HG03520 (cell line): ENCODE results near the gene FUT8.

ENCODE experiments used
- ATAC-seq: cut with Tn5 transposase; IDR thresholded peaks from one replicate; pipeline ENCODE4 v1.9.1; 2021; ENCODE audit warnings: mild to moderate bottlenecking, moderate library complexity; ENCODE audit not compliant: unreplicated experiment

The FUT8 gene

DNA sequence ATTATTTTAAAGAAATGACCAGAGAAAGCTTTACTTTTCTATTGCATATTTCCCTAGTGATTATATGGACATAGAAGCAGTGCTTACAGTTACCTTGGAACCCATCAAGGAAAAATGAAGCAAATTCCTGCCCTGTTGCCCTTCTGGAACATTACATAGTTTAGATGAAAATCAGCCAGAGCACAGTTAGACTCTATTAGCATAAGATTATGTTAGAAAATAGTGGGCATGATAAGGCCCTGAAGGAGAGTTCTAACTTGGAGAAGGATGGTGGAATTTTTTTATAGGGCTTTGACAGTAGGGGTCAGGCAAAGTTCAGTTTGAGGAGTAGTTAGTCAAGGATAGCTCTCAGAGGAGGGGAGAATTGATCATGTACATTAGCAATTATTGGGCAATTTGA, 74.3 kb downstream of the FUT8 start:
- no peak for ATAC-seq

DNA sequence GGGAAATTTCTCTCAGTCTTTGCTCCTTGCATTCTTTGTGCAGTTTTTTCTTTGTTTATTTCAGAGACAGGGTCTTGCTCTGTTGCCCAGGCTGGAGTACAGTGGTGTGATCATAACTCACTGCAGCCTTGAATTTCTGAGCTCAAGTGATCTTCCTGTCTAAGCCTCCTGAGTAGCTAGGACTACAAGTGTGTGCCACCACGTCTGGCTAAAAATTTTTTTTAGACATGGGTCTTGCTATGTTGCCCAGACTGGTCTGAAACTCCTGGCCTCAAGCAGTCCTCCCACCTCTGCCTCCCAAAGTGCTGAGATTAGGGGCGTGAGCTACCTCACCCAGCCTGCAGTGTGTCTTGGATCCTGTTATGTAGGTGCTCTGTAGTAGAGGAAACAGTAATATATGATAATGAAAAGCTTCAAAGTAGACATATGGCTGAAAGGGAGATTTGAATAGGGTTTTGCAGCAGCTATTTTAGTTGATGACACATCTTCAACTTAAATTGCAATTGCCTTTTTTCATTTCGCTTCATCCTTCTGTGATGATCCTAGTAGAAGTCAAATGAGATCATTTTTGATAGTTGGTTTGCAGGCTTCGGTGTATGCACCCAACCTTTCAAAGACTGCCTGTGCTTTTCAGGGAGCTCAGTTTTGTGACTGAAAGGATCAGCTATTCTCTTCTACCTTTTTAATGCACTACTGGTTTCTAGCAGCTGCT, 75.4 kb downstream of the FUT8 start:
- no peak for ATAC-seq

DNA sequence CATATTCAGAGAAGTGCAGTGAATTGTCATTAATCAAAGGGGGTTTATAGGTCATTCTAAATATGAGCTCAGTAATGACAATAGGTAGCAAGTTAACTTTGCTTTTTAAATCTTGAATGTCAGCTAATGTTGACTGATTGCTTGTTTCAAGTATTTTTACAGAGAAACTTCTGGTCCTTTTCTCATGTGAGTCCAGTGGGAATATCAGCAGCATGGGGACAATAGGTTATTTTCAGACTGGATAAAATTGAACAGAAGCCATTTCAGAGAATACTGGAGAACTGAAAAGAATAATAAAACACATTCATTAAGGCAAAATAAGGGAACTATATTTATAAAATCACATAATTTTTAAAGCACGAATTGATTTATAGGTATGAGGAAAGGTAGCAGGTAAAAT, 78.7 kb downstream of the FUT8 start:
- ATAC-seq, result no peak

DNA sequence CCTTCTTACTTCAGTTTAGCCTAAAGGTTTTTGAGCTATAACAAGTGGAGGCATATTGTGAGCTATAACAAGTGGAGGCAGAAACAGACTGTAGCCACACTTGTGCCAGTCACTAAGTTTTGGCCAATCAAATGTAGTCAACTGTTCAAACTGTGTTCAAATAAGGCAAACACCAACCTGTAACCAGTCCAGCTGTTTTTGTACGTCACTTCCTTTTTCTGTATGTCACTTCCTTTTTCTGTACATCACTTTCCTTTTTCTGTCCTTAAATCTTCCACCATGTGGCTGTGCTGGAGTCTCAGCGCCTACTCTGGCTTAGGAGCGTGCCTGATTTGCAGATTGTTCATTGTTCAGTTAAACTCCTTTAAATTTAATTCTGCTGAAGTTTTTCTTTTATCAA, 79.7 kb downstream of the FUT8 start:
- no peak for ATAC-seq

DNA sequence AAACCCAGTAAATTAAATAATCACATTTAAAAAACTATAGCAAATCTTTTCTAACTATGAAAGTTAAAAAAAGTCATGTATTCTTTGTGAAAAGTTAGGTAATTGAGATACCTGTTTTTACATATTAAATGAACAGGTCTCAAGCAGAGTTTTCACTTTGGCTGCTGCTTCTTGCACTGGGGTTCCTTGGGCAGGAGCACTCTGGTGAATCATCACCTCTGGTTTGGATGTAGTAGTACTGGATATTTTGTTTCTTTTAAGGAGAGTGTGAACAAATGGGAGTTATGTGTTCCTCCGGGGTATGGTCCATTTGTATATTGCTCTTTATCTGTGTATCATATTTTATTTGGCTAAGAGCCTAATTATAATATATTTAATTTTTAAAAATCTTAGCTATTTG, 82.7 kb downstream of the FUT8 start:
- no peak for ATAC-seq

DNA sequence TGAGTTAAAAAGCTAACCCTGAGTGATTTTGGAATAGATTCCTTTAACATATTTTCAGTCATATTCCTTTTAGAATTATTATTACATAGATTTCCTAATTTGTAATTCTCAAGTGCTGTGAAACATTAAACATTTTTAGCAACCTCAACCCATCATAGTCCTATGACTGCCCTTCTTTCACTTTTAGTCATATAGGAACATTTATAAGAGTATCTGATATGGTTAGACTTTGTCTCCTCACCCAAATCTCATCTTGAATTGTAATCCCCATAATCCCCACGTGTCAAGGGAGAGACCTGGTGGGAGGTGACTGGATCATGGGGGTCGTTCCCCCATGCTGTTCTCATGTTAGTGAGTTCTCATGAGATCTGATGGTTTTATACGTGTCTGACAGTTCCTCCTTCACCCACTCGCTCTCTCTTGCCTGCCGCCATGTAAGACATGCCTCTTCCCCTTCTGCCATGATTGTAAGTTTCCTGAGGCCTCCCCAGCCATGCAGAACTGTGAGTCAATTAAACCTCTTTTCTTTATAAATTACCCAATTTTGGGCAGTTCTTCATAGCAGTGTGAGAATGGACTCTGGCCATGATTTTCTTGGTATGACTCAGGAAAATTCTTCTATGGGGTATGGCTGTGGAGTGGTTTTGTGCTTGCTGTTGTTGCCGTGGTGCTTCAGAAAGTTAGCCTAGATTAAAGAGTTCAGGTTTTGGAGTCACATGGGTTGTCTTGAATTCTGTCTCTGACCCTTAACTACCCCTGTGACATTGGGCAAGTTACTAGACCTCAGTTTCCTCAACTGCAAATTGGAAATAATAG, 83.9 kb downstream of the FUT8 start:
- ATAC-seq, result no peak

DNA sequence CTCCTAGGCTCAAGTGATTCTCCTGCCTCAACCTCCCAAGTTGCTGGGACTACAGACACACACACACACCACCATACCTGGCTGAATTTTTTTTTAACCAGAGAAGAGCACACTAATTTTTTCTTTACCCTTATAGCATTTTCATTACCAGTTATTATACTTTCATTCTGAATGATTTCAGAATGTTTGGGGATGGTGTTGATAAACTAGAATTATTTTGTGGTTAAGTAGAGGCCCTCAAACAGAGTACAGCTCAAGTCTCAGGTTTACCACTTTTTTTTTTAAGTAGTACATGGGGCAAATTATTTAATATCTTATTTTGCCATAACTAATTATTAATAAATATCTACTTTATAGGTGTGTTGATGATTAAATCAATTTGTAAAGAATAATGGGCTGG, 86.6 kb downstream of the FUT8 start:
- ATAC-seq, result no peak

DNA sequence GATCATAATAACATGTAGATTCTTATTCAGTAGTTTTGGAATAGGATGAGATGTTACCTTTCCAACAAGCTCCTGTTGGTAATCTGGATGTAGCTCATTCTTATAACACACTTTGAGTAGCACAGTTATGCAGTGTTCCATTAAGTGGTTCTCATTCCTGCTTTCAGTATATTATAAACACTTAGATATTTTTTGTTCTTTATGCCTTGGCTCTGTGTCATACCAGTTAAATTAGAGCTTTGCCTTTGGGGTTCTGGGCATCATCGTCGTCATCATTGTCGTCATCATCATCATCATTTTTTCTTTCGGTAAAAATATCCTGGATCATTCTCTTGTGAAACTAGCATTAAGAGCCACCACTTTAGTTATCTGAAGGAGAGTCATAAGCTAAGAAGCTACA, 87.5 kb downstream of the FUT8 start:
- ATAC-seq, result no peak

DNA sequence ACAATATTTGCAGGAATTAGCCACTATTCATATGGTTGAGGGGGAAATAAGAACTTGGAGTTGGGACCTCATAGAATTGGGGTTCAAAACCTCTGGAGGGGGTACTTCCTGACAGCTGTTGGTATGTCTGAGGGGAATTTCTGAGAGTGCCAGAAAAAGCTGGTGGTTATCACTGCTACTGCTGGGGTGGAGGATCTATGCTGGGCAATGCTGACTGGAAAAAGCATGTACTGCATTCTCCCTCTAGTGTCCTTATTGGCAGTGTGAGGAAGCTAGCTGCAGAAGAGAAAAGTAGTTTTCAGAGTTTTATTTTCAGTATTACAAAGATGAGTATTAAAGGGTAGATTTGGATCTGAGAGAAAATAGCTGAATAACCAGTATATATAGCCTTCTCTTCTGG, 88.8 kb downstream of the FUT8 start:
- no peak for ATAC-seq

DNA sequence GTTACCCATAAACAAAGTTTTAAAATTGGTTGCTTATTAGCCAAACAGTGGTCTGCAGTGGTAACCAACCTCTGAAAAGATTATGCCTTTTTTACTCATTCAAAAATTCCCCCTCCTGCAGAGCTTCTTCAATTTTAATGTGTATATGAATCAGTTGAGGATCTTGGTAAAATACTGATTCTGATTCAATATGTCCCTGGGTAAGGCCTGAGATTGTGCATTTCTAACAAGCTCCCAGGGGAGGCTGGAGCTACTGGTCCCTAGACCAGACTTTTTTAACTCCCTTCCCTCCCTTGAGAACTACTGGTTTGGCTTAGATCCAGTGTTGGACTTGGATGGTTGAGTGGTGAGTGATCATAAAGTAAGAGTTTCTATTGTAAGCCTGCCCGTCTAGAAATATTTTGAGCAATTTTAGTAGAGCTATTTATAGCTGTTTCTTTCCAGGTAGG, 90.2 kb downstream of the FUT8 start:
- ATAC-seq, result no peak

DNA sequence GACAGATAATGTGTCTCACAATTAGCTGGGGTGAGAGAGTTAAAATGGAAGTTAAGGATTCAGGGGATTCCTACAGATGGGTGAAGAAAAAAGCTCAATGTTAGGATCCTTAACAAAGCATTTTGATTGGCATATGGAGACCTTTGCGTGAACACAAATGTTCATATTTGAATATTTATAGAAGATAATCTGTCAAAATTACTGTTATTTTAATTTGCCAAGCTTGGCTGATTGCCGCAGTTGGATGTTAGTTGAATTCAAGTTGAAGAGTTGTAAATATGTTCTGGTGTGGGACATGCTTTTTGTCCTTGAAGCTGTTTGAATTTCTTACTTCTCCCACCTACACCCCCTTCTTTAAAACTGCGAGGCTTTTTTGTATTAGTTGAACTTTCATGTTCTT, 91.2 kb downstream of the FUT8 start:
- no peak for ATAC-seq

DNA sequence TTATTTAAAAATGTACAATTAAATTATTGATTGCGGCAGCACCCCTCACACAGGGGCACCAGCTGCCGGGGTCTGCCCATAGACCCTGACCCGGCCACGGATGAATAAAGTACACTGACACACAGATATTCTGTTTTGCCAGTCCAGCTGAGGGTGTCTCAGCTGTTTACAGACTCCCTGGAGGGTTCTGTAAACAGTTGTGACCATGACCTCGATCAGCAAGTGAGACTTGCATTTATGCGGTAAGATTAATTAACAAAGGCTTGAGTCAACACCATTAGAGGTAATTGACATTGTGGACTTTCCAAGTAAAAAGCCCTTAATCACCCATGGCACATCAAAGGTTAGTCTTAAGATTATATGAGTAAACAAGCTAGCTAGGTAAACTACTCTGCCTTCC, 94.3 kb downstream of the FUT8 start:
- ATAC-seq, result no peak

DNA sequence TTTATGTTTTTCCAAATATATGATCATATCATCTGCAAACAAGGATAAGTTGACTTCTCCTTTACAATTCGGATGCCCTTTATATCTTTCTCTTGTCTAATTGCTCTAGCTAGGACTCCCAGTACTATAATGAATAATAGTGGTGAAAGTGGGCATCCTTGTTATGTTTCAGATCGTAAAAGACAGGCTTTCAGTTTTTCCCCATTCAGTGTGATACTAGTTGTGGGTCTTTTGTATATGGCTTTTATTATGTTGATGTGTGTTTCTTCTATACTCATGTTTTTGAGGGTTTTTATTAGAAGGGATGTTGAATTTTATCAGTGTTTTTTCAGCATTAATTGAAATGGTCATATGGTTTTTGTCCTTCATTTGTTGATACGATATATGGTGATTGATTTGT, 97.3 kb downstream of the FUT8 start:
- no peak for ATAC-seq

DNA sequence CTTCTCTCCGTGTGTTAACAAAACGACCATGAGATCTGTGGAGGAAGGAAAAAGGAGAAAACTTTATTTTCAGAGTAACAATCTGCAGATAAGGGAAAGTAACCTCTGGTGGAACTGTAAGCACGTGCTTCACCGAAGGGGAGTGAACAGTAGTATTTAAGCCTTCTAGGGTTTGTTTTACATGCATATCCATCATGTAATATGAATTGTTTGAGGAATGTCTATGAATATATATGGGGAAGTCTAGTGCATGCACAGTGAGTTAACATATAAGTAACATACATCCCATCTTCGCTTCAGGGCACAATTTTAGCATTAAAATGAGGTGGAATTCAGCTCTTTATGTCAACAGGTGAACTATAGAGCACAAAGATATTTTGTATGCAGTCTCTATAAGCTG, 101.1 kb downstream of the FUT8 start:
- ATAC-seq, result no peak

DNA sequence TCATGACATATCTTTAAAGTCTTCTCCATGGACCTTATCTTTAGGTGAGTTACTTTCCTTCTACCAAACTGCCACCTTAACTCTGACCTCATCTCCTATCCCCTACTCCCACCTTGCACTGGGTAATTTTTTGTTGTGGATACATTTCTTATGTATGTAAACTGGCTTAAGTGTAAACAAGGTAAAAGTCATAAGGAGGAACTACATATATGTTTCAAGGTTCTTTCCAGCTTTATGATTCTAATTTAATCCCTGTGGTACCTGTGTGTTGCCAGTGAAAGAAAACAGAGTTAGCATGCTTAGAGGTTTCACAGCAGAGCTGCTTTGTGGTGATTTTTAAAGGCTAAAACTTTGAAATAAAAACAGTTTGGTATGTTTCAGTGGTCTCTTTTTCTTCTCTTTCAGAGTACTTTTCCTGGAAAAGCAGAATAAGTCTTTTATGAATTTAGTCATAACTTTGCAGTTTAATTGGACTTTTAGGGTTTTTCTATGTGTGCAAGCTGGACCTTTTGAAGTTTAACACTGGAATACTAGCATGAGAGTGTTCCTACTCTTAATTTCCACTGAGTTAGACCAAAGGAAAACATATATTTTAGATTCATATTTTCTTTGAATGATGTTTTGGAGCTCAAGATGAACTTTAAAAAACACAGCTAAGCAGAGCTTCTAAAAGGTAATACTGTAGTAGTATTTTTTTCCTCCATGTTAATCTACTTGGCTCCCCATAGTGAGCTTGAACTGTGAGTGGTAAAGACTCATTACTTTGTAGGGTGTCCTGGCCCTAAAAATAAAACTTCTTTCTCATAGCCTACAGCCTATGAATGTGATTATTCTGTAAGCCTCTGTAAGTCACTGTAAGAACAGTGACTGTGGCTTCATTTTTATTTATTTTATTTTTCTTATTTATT, 105.4 kb downstream of the FUT8 start:
- ATAC-seq, result no peak

DNA sequence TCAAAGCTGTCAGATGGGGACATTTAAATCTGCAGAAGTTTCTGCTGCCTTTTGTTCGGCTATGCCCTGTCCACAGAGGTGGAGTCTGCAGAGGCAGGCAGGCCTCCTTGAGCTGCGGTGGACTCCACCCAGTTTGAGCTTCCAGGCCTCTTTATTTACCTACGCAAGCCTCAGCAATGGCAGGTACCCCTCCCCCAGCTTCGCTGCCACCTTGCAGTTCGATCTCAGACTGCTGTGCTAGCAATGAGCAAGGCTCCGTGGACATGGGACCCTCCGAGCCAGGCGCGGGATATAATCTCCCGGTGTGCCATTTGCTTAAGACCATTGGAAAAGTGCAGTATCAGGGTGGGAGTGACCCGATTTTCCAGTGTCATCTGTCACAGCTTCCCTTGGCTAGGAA, 115.5 kb downstream of the FUT8 start:
- no peak for ATAC-seq

DNA sequence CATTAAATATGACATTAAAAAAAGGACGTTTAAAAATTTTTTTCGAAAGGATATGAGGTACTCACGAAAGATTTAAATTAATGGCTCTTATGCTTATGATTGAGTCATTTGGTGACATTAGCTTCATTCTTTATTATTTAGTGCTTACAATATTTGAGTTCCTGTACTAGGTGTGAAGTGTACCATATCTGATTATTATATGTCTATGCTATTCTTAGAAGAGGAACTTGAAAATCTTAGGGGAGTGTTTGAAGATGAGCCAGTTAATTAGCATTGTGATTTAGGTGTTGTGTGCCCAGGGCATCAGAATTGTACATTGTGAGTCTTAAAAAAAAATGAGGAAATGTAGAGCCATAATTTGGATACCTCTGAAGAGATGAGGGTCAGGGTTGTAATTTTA, 118.6 kb downstream of the FUT8 start:
- no peak for ATAC-seq

DNA sequence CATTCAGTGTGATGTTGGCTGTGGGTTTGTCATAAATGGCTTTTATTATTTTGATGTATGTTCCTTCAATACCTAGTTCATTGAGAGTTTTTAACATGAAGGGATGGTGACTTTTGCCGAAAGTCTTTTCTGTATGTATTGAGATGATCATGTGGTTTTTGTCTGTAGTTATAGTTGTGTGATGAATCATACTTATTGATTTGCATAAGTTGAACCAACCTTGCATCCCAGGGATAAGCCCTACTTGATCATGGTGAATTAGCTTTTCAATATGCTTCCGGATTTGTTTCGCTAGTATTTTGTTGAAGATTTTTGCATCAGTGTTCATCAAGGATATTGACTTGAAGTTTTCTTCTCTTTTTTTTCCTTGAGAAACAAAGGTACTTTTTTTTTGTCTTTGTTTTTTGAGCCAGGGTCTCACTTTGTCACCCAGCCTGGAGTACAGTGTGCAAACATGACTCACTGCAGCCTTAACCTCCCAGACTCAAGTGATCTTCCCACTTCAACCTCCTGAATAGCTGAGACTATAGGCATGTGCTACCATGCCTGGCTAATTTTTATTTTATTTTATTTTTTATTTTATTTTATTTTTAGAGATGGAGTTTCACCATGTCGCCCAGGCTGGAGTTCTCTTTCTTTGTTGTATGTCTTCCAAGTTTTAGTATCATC, 121.3 kb downstream of the FUT8 start:
- no peak for ATAC-seq

DNA sequence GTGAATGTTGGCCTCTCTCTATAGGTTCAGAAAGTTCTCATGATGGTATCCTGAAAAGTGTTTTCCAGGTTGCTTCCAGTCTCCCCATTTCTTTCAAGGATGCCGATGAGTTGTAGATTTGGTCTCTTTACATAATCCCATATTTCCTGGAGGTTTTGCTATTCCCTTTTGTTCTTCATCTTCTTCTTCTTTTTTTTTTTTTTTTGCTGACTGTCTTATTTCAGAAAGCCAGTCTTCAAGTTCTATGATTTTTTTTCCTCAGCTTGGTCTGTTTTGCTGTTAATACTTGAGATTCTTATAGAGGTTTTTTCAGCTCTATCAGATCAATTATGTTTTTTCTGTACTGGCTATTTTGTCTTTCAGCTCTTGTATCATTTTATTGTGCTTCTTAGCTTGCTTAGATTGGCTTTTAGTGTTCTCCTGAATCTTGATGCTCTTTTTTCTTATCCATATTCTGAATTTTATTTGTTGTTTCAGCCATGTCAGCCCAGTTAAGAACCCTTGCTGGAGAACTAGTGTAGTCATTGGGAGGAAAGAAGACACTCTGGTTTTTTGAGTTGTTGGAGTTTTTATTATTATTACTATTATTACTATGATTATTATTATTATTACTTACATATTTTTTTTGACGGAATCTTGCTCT, 124.4 kb downstream of the FUT8 start:
- no peak for ATAC-seq

DNA sequence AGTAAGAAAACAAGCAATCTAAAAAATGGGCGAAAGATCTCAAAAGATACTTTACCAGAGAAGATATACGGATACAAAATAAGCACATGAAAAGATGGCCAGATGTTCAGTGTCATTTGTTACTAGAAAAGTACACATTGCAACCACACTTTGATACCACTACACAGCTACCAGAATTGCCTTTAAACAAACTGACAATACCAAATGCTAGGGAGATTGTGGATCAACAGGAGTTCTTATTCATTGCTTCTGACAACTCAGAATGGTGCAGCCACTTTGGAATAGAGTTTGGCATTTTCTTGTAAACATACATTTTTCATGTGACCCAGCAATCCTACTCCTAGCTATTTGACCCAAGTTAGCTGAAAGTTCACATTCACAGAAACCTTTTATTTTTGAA, 136.3 kb downstream of the FUT8 start:
- ATAC-seq, result no peak

DNA sequence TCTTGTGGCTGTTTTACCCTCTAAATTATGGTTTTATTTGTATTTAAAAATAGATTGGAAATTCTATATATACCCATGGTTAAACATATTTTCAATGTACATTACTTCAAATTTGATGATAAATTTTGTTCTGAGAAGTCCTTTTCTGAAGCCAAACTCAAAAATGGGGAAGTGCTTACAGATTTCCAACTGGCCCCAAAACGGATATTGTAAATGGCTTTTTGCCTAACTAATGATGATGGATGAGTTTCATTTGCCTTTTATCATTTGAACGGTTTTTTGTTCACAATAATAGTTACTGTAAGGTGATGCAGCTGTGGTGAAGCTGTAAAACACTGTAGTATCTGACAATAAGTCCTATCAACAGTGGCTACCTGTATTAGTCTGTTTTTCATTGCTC, 136.9 kb downstream of the FUT8 start:
- no peak for ATAC-seq
